HG03342 (cell line): ENCODE results near the gene FAM229B.
"Not testable (repeated sequence)": the region's sequence is repeated elsewhere in the genome, so short reads cannot be mapped to it uniquely, and the experiment has no call there.

Experiments
- ATAC-seq: cut with Tn5 transposase; IDR thresholded peaks from one replicate; pipeline ENCODE4 v1.9.1; 2021; ENCODE audit warnings: mild to moderate bottlenecking, moderate library complexity; ENCODE audit not compliant: unreplicated experiment

Gene FAM229B, protein sequence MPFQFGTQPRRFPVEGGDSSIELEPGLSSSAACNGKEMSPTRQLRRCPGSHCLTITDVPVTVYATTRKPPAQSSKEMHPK

DNA sequence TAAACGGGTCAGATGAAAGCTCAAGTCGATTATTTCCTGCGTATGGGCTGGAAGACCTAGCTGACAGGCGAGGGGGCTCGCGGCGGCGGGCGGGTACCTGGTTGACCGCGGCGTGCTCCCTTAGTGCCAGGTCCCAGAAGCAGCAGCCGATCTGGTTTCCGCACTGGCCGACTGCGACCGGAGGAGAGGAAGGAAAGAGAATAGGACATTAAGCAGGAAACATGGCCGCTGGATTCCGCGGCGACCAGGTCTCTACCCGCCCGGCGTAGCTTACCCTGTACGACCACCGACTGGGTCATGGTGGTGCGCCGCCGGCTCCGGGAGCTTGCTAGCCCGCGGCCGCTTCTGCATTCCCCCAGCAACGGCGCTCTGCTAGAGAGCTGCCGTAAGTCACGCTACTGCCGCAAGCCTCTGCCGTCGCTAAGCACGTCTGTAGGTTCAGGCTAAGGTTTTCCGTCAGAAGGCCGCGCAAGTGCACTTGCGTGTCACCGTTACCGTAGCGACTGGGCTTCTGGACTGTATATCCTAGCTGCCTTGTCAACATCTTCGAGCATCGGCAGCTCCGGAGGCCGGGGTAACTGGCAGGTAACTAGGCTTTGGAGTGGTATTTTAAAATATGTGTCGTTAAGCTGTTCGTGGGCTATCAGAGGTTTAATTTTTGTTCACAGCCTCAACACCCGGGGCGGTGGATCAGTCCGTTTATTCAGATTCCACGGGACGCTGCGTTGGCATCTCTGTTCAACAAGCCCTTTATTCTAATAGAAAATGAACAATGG is at the start of gene FAM229B, which contains the start of gene TUBE1:
Gene FAM229B (plus strand): TSS at position 456 of the 776 bp plus-strand sequence. CDS start 11,693 bp downstream, outside the sequence.
Gene TUBE1 (minus strand): TSS at position 347 of the 776 bp plus-strand sequence. CDS start 48 bp downstream, at position 299.
- peak; percentile 97 for ATAC-seq

DNA sequence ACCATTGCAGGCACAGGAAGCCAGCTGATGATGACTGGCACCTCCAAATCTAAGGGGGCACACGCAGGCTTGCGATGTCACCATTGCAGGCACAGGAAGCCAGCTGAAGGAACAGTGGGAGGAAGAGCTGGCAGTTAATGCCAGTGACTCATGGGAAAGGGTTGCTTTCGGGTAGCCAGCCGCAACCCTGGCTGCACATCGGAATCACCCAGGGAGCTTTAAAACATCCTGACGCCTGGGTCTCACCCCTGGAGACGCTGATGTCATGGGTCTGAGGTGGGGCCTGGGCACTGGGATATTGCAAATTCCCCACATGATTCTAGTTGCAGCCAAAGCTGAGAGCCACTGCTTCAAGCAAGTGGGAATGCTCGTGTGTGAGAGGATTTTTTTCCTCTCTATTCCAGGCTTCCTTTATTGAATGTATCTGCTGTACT is 49.6 kb upstream of the FAM229B start:
- ATAC-seq: no peak

DNA sequence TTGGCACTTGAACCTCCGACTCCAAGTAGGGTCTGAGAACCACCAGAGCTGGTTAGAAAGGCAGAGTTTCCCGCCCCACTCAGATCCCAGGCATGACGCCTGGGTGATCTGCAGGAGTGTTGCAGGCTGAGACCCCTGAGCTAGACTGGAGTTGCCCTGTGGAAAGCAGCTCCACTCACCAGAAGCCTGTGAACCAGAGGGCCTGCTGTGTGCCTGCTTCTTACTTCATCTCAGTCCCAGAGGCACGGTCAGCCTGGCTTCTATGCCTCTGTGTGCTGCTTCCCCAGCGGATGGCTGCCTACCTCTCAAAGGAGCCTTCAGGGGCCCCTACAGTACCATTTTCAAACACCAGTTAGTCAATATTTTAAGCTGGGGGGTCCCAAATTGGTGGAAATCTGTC is 49.1 kb upstream of the FAM229B start:
- no peak for ATAC-seq

DNA sequence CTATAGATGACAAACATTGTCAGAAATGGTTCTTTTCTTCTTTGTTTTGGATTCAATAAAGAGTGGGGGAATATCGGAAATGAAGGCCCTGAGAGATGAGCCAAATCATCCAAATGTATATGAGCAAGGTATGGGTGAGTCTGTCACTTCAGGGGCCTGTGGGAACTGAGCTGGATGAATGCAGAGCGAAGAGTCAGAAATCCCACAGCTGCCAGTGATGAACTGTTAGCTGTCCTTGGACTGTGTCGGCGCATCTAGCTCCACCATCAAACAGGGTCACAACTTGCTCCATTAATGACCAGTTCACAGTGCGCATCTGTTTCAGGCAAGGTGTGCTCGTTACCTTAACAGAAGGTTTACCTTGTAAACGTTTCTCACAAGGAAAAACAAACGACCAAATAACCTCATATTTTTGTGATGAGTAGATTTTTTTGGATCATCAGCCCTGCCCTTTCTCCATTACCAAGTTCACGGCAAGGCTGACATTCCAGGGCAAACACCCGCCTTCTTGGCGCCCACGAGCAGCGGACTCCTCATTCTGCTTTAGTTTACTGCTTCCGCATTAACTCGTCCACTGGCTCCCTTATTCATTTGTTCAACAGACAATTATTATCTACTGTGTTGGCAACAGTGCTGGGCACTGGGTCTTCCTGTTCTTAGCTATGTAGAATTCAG is 48.5 kb upstream of the FAM229B start:
- no peak for ATAC-seq

DNA sequence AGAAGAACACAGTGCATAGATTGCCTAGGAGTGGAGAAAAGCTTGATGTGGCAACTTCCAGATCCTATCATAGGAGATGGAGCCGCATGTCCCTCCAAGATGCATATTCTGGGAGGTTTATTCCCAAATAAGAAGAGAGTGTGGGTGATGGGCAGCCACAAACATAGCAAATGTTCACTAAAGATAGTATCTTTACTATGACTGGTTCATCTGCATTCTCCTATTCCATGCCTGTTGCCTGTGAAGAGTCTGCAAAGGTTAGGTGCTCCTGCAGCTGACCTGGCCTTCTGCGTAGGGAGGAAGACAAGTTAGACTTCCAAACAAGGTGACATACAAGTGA is 48.0 kb upstream of the FAM229B start:
- no peak for ATAC-seq

DNA sequence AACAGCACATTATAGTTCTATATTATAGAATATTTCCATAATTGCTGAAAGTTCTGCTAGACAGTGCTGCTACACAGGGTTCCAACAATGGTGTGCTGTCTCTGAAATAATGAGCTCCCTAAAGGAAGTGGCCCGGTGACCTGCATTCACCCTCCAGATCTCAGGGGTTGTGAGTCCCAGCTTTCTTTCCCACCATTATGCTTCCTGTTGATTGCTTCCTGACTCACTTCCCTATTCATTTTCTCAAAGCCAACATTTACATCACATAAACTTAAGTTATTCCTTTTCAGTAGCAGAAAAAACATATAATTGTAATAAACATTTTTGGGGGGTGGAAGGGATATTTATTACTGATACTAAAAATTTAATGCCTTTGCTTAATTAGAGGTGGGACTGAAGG is 46.4 kb upstream of the FAM229B start:
- no peak for ATAC-seq

DNA sequence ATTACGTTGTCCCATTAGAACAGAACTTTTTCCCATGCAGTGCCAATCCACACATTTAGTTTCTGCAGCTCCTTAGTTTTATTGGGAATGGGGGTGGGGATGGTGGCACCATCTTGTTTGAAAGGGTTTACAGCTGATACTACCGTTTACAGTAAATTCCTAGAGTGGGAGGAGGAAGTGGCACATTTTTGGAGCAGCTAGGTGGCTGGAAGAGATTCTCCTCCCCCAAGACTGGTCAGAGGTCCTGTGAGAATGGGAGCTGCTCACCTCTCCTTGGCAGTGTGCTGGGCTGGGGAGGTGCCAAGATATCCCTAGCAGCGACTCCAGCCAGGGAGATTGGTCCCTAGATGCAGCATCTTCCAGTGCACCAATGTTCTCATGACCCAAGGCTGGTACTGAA is 45.9 kb upstream of the FAM229B start:
- no peak for ATAC-seq

DNA sequence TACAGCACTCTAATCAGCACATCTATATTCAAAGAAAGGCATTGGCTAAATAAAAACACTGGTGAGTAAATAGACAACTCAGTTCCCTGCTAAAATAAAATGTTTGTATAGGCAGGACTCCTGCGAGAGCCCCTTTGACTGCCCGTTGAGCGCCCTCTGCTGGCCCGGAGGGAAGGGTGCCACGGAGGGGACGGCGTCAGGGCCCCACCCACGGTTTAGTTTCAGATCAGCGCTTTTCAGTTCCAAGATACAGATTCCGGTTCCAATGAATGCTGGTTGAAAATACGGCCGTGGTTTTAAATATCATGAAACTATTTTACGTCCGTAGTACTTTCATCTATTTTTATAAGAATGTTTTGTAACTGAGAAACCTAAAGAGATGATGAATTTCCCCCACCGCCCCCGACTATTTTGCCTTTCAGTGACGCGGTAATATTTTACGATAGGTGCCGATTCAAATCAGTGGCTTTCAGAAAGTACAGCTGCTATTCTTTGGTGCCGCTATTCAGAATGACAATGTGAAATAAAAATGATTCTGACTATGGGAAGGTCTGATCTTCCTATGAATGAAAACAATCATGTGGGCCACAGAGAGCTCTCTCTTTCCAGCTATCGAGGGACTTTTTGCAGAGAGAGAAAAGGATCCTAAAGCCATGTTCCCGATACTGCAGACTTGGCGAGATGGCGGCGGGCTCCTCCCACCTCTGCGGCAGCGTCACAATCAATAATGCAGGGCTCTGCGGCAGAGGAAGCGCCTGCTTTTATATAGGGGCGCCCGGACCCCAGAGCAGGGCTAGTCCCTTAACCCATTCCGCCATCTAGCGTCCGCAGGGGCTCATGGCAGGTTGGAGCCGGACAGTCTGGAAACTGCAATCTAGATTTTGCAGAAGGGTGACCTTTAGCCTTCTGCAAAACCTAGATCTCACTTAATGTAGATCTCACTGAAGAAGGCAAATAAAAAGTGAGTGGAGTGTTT is 44.1 kb upstream of the FAM229B start:
- peak; percentile 91 for ATAC-seq

DNA sequence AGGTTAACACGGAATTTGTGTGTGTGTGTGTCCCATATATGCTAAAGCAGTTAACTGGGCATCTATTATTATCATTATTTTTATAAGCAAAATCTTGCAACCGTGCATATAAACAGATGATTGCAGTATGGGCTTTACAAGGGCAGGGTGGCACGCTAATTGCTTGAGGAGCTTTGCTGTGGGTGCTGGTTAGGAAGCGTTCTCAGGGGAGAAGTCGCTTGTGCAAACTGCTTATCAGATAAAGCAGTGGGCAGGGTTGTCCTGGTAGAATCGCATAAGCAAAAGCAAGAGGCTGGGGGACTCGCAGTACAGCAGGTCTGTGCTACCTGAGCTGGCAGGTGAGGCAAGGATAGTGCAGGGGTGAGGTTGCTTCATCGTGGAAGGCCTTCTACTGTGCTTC is 43.2 kb upstream of the FAM229B start:
- ATAC-seq: no peak

DNA sequence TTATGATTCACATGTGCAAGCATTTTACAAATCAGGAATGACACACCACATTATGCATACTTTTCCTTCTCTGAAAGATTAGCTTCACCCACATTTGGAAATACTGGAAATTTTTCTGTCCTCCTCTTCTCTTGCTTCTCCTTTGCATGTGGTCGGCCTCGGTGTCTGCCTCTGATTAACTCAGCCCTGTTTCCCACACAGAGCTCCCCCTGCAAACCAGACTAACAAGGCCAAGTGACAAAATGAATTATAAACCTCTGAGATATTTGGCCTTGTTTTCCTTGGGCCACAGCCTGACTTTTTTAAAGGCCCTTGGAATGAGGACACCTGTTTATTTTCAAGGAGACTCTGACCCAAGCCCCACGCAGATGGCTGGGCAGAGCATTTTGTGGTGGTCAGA is 42.5 kb upstream of the FAM229B start:
- no peak for ATAC-seq

DNA sequence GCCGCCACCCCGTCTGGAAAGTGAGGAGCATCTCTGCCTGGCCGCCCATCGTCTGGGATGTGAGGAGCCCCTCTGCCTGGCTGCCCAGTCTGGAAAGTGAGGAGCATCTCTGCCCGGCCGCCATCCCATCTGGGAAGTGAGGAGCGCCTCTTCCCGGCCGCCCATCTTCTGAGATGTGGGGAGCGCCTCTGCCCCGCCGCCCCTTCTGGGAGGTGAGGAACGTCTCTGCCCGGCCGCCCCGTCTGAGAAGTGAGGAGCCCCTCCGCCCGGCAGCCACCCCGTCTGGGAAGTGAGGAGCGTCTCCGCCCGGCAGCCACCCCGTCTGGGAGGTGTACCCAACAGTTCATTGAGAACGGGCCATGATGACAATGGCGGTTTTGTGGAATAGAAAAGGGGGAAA is 39.9 kb upstream of the FAM229B start:
- not testable (repeated sequence) for ATAC-seq

DNA sequence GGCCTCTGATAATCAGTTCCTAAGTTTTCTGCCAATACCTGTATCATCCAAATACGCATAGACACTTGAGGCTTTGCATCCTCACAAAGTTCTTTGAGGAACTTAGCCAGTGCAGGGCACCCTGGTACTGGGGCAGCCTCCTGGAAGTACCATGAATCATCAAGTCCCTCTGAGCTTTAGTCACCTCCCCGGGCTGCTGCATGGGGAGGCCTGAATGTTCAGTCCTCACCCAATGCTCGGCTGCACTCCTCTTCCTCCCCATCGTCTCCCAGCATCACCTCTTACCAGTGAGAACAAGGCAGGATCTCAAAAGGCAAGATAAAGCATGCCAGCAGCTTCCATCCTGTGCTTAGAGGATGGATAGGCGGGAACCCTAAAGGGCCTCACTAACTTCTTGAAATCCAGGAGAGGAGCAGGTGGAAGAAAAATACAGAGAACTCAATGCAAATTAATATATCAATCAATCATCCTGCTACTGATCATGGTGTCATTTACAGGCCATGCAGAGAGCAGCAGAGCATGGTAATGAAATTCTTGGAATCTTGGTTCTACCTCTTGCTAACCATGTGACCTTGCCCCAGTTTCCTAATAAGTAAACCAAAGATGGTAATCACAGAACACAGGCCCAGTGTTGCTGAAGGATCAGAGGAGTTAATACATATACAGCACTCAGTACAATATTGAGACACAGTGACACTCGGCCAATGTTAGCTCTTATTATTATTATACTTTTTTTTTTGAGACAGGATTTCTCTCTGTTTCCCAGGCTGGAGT is 38.2 kb upstream of the FAM229B start:
- no peak for ATAC-seq

DNA sequence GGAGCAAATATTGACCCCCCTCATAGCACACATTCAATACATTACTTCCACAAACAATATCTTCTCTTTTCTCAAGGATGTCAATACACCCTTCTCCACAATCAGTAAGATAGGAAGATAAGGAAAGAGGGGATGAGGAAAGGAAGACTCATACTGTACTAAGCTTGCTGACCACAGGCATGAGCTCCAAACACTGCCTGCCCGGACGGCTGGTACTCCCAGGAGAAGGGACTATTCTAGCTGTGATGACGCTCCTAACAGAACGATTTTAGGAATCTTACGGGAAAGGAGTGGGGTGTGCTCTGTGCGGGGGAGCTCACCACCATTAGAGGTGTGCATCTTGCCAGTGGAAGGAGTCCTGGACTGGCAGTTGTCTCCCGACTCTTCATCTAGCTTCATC is 37.4 kb upstream of the FAM229B start:
- ATAC-seq: no peak

DNA sequence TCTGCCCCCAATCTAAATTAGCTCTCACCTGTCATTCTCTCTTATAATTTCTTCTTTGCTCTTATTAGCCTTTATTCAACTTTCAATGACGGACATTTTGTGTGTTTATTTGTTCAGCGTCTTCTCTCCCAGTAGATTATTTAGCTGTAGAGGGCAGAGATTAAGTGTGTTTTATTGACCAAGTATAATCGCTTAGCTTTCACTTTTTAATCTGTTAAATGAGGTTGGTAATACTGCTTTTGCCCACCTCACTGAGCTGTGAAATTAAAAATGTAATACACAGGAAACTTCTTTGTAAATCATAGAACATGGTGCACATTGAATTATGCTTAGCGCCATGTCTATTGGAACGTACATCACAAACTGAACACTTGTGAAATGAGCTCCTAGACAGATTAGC is 37.0 kb upstream of the FAM229B start:
- ATAC-seq: no peak

DNA sequence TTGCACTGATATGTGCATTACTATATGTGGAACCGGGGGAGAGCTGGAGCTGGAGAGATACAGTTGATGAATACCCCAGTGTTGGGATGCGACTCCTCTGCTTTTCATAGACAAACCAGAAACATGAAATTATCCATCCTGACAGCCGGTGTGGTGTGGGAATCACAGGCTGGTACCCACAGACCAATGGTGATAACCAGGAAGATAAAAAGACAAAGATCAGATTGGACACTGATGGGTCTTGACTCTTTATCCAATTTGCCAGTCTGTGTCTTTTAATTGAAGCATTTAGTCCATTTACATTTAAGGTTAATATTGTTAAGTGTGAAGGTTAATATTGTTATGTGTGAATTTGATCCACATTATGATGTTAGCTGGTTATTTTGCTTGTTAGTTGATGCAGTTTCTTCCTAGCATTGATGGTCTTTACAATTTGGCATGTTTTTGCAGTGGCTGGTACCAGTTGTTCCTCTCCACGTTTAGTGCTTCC is 36.1 kb upstream of the FAM229B start:
- not testable (repeated sequence) for ATAC-seq

DNA sequence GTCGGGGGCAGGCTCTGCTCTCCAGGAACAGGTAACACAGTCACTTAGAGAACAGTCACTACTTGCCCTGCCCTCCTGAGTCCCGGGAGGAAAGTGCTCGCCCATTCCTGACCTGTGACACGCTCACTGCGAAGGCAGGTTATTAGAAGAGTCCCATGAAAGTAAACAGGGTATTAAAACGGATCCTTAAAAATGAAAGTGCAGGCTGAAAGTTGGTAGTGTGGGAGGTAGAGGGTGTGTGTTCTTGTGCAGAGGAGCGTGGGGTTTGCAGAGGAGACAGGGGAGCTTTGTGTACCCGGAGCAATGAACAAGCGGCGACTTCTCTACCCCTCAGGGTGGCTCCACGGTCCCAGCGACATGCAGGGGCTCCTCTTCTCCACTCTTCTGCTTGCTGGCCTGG is 33.4 kb upstream of the FAM229B start, which contains the start of gene CCN6:
Gene CCN6 (plus strand): TSS at position 104 of the 400 bp plus-strand sequence. CDS start 254 bp downstream, at position 358.
- ATAC-seq: no peak

DNA sequence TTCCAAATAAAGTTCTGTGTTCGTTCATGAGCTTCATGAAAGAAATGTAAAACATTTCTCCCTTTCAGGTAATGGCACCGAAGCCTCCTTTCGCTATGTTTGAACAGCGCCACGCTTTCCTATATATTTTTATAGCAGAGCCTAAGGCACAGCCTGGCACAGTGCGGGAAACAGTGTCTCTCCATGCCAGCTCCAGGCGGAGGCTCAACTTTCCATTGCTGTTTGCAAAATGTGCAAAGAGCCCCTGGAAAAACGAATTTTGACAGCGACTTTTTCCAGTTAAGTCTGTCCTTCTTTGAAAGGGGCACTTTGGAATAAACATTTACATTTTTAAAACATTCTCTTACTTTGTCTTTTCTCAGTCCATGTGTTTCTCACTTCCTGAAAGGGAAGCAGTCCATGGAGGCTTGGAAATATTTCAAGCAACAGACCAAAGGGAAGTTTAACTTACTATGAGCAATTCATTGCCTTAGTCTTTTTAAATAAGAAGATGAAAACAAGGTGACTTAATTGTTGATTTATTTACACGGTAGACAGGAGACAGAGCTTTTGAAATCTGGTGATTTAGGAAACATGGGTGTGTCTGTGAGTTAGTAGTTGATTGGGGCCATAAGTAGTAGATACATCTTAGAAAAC is 32.7 kb upstream of the FAM229B start:
- ATAC-seq: no peak

DNA sequence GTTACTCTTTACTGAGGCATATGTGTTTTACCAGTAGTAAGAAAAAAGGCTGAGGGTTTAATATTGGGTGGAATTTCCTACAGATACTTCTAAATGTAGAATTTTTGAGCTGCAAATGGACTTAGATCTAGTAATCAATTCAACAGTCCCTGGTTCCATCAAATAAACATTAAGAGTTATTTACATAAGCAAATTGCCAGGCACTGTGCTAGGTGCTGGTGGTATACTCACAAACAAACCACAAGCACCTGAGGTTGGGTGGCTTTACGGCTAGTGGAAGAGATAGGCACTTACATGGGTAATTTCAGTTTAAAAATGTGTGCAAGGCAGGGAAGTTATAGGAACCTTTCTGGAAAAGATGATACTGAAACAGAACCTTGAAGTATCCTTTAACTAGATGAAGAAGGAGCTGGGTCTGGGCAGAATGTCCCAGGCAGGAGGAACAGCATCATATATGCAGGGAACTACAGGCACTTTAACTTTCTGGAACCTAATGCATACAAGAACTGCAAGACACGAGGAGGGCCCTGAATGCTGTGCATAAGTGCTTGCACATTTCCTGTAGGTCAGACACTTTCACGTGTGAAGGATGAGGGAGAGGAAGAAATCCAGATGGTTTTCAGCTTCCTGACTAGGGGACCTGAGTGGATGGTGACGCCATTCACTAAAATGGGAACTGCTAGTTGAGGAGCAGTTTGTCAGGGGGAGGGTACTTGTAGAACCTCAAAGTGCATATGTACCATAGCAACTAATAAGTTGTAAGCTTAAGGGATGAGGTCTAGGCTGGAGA is 29.0 kb upstream of the FAM229B start:
- no peak for ATAC-seq

DNA sequence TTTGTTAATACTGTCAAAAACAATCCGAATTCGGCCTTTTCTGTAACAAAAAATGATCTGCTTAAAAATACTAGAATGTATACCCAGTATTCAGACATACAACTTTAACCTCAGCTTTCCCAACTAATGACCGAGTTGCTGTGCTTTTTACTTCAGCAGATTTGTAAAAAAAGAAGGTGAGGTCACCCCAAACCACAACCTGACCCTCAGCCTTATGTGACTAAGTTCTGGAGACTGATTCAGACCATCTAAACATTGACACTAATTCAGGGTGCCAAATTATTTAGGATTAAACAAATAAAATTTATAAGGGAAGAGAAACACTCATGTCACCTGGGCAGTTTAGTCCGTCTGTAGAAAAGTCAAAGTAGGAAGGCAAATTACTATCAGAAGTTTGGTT is 25.8 kb upstream of the FAM229B start:
- ATAC-seq: no peak
